Aorta (tissue), 5 donors: Measurements from ENCODE around the gene MEOX1. TPM values are rescaled to one million over a fixed set of nuclear protein-coding genes. Genes with fewer than 3 reads are reported as not detected.
A peak's percentile ranks its signal among the peaks of the same experiment; 100 is the strongest.

ENCODE experiments used
- ATAC-seq: fragments of 200-7000 bp; cut with Tn5 transposase; one replicate; pipeline ENCODE4 v1.9.1; 2022; ENCODE audit warnings: moderate library complexity; ENCODE audit not compliant: low FRiP score
- DNase-seq, 2 donors: peaks; one replicate each; pipeline ENCODE4 v3.0.0-alpha.2; 2020
- H3K27ac ChIP-seq, 2 donors: one replicate each; pipeline ENCODE4 v1.5.1; 2013; ENCODE audit warnings: low read length in 2 of 2, mild to moderate bottlenecking in 2 of 2, moderate library complexity in 2 of 2, control low read depth in 1 of 2, inconsistent platforms in 1 of 2, low read depth in 1 of 2
- H3K27me3 ChIP-seq, 2 donors: one replicate each; pipeline ENCODE4 v1.6.1; 2013; ENCODE audit warnings: control low read depth in 1 of 2, low read length in 1 of 2, mild to moderate bottlenecking in 1 of 2, moderate library complexity in 1 of 2; ENCODE audit not compliant: insufficient read depth in 2 of 2, control insufficient read depth in 1 of 2
- H3K36me3 ChIP-seq, 2 donors: one replicate each; pipeline ENCODE4 v1.6.1; 2013; ENCODE audit warnings: control low read depth in 1 of 2, low read length in 1 of 2, mild to moderate bottlenecking in 1 of 2; ENCODE audit not compliant: insufficient read depth in 2 of 2, control insufficient read depth in 1 of 2
- H3K4me1 ChIP-seq, 2 donors: one replicate each; pipeline ENCODE4 v1.6.1; 2013; ENCODE audit warnings: low read length in 2 of 2, control low read depth in 1 of 2, mild to moderate bottlenecking in 1 of 2, moderate library complexity in 1 of 2; ENCODE audit not compliant: insufficient read depth in 2 of 2, control insufficient read depth in 1 of 2
- H3K4me3 ChIP-seq, 2 donors: one replicate each; pipeline ENCODE4 v1.5.1; 2013; ENCODE audit warnings: low read length in 2 of 2, control low read depth in 1 of 2, mild to moderate bottlenecking in 1 of 2
- H3K9me3 ChIP-seq: one replicate; pipeline ENCODE4 v1.6.1; 2013; ENCODE audit warnings: mild to moderate bottlenecking, low read length; ENCODE audit not compliant: control insufficient read depth
- WGBS, 2 donors: extraction: QIAGEN DNeasy Blood & Tissue Kit; methylation state at CpG; one replicate each; pipeline ENCODE4 v1.1.7; 2013; 5-methylcytosine and 5-hydroxymethylcytosine counted together
- intact Hi-C, 2 donors: fragments of 100-400 bp; cut with DNase I; formaldehyde crosslinking; loops; one replicate each; pipeline versions ENCODE4 v1.14.2 to v1.15.0; 2022
- polyA plus RNA-seq, 2 donors: library from polyadenylated mRNA; stranded (reverse); fragments of 200-250 nt; gene quantifications; one replicate each; pipeline ENCODE4 v1.2.3, GENCODE V29; 2013
- total RNA-seq, 2 donors: library from RNA; stranded (reverse); fragmentation: NEBNext Ultra II Directional; extraction: Animal tissue kit (Norgen Biotek cat#: 25700); gene quantifications; one replicate each; pipeline ENCODE4 v1.2.1, GENCODE V29; 2021
- donor health status: healthy with polysubstance abuse.
- donor health status: Bipolar disorder and iron deficiency.
- donor health status: DM: no; HTN: no; CAD: no.
- donor health status: DM: no; HTN: no; CAD: no.
- donor health status: DM: yes; HTN: yes; CAD: no.

Gene MEOX1
- total and polyA plus RNA-seq, 4 donors: 0.41 to 32.9 (median 3.7) TPM

DNA sequence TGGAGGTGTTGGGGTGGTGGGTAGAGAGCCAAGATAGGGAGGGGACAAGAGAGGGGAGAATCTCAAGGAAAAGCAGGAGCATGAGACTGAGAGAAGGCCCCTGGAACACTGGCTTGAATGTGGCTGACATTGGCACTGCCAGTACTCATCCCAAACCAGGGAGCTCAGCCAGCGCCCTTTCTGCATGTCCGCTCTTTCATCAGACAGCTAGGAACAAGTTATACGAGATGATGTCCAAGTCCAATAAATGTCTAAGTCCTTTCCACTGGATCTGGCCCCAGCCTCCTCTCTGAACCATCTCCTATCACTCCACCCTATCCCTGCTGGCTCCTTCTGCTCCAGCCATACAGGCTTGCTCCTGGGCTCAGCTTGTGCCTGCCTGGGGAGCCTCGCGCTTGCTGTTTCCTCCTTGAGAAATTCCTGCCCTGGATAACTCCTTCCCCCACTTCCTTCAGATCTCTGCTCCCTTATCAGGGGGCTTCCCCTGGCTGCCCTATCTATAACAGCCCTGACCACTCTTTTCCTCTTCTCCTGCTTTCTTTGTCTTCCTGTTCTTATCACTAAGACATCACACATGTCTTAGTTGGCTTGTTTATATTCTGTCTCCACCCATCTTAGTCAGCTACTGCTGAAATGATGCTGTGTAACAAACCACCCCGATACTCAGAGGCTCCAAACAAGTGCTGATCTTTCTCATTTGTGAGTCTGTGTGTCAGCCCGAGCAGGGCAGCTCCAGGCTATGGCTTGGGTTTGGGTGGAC, 37.1 kb upstream of the MEOX1 start:
- H3K9me3 ChIP-seq: no peaks in the 10 kb centered on the region
- no peaks in the 10 kb centered on the region for H3K27me3 ChIP-seq
- no peaks in the 10 kb centered on the region for H3K36me3 ChIP-seq
- ATAC-seq (no peak), DNase-seq (no peak)
- H3K4me3 ChIP-seq: no peak overlapping the region
- H3K4me1 ChIP-seq: peaks cover 0 to 2% of the 10 kb centered on the region in 2 donors
- intact Hi-C loops: loop anchor here in 1 of 2 donors (10.0 kb wide), 1 partner anchor 146 kb away; the partner anchor contains the start of gene CD300LG
- WGBS, 2 donors: 11 to 13% methylated on average over 7 of the region's 7 CpGs
- peak overlapping the region in 1 of 2 donors; percentile 41 for H3K27ac ChIP-seq

DNA sequence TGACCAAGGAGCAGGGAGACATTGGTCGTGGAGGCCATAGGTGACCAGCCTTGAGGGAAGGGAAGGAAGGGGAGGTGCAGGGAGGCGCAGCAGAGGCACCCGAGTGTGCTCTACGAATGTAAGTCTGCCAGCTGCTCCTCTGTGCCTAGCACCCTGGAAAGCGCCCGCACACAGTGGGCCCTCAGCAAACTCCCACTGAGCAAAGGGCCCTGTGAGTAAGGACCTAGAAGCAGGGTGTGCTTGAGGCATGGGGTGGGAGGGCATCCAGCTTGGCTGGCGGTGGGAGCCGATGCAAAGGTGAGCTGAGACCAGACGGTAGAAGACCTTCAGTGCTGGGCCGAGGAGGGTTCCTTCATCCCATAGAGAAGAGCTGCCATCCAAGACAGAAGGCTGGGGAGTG, 36.2 kb upstream of the MEOX1 start:
- WGBS, 2 donors: 69 to 76% methylated on average over 10 of the region's 10 CpGs
- DNase-seq (no peak), ATAC-seq (no peak)
- Histone ChIP-seq H3K27ac (no peak overlapping the region), H3K4me3 (no peak overlapping the region), H3K27me3 (no peaks in the 10 kb centered on the region), H3K36me3 (no peaks in the 10 kb centered on the region), H3K9me3 (no peaks in the 10 kb centered on the region), H3K4me1 (peaks cover 0 to 2% of the 10 kb centered on the region in 2 donors)
- intact Hi-C loops: loop anchor here in 1 of 2 donors (10.0 kb wide), 1 partner anchor 147 kb away; the partner anchor contains the start of gene CD300LG

DNA sequence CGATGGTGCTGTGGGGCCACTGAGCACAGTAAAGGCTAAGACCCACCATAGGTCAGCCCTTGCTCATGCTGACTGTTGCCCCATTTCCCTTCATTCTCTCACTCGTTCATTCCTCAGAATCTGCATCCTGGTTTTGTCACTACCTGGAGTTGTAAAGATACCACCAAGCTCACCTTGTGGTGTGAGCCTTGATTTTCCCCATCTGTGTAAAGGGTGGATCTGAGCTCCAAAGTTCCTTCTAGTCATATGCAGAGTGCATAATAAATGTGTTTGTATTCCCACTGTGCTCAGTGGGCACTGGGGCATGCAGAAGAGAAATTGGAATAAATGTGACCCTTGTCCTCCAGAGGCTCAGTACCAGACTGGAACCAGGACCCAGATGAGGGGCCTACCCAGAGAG, 35.2 kb upstream of the MEOX1 start:
- no peaks in the 10 kb centered on the region for H3K9me3 ChIP-seq
- peak overlapping the region; percentile 19 to 23 for H3K27ac ChIP-seq
- peaks cover 0 to 2% of the 10 kb centered on the region in 2 donors for H3K4me1 ChIP-seq
- 5 to 9% methylated on average over 2 of the region's 2 CpGs for WGBS, 2 donors
- no peak overlapping the region for H3K4me3 ChIP-seq
- no peaks in the 10 kb centered on the region for H3K27me3 ChIP-seq
- no peak for ATAC-seq
- intact Hi-C loops: loop anchor here in 1 of 2 donors (10.0 kb wide), 1 partner anchor 148 kb away; the partner anchor contains the start of gene CD300LG
- no peak for DNase-seq
- no peaks in the 10 kb centered on the region for H3K36me3 ChIP-seq

DNA sequence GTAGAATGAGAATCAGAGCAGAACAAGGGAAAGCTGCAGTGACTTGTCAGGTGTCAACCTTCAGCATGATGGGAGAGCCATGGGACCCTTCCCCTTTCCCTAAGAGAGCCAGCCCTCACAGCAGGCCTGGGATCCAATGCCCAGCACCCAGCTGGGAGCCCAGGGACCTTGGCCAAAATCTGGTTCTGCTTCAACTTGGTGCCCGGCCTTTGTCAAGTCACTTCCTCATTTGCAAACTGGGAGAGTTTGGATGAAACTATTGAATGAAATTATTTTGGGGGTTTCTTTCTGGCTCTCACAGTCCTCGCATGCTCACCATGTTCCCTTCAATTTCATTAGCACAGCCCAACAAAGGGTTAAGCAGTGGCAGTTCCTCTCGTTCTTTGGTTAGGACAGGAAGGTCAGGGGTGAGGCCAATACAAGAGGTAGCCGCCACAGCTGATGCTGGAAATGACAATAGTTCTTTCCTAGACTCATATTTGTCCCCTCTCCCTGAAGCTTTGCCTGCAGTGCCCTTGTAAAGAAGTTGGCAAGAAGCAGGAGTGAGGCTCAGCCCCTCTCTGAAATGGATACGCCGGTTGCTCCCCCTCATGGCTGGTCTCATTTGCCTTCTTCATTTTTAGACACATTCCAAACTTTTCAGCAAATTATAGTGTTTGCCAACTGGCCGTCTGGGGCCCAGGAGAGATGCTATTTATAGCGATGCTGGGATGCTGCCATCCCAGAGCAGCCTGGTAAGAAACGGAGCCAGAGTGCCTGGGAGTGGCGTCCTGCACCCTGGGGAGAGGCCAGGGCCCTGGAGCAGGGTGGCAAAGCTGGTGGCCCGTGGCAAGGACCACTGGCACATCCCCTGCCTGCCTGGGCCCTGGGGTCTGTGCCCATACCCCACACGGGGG, 34.5 kb upstream of the MEOX1 start:
- no peaks in the 10 kb centered on the region for H3K36me3 ChIP-seq
- peak; percentile 76 to 86 for DNase-seq
- H3K4me1 ChIP-seq: peaks cover 0 to 2% of the 10 kb centered on the region in 2 donors
- H3K27ac ChIP-seq: peak overlapping the region; percentile 77 to 83
- H3K27me3 ChIP-seq: no peaks in the 10 kb centered on the region
- 4 to 6% methylated on average over 12 of the region's 12 CpGs for WGBS, 2 donors
- ATAC-seq: peak; percentile 76
- intact Hi-C loops: loop anchor here in 1 of 2 donors (10.0 kb wide), 1 partner anchor 149 kb away; the partner anchor contains the start of gene CD300LG
- no peak overlapping the region for H3K4me3 ChIP-seq
- H3K9me3 ChIP-seq: no peaks in the 10 kb centered on the region

DNA sequence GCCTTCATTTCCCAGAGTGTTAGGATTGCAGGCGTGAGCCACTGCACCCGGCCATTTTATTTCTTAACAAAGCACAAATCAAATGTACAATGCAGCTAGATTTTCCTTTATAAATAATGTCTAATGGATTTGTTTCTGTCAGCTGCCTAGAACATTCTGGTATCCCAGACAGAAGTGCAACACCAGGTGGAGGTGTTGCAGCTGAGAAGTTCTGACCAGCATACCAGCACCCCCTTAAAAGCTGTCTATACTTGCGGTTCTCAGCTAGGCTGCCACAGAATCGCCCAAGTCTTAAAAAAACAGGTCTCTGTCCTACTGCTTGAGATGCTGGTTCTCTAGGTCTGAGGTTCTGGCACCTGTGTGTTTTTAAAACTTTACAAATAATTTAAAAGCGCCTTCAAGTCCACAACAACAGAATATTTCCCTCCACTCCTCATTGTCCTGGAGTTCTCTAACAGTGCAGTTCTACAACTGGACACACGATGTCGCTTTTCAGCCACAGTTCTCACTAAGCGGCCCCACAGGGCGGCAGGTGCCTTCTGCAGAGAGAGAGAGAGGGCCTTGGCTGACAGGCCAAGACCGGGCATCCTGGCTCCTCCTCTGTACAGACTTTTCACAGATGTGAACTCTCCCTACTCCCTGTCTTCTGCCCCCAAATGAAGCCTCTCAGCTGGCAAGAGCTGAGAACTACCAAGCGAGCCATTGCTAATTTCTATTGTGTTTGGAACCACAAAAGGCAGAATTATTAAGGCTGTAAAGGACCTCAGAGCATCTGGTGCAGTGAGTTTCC, 32.6 kb upstream of the MEOX1 start:
- intact Hi-C loops: loop anchor here (1.0 to 10.0 kb wide), 2 partner anchors 66 to 151 kb away; partner anchors contain the start of gene CD300LG (in 1 of the 2)
- H3K27me3 ChIP-seq: no peaks in the 10 kb centered on the region
- WGBS, 2 donors: 20% methylated on average over 11 of the region's 11 CpGs
- ATAC-seq: peak; percentile 84
- H3K9me3 ChIP-seq: no peaks in the 10 kb centered on the region
- no peak overlapping the region for H3K4me3 ChIP-seq
- H3K27ac ChIP-seq: peak overlapping the region in 1 of 2 donors; percentile 14
- no peaks in the 10 kb centered on the region for H3K36me3 ChIP-seq
- peak; percentile 80 to 86 for DNase-seq
- peaks cover 0 to 2% of the 10 kb centered on the region in 2 donors for H3K4me1 ChIP-seq

DNA sequence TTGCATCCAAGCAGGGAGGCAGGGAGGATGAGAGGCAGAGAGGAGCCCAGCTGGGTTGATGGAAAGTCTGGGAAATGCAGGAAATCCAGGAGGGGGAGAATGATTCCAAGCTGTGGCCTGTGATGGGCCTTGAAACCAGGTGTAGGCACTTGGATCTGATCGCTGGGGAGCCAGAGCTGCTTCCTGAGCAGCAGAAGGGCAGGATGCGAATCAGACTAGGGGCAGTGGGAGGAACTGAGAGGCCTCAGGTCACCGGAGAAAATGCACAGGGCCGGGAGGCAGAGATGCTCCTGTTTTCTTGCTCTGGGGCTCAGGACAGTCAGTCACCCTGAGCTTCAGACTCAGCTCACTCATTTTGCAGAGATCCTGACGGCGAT, 29.6 kb upstream of the MEOX1 start:
- H3K27me3 ChIP-seq: no peaks in the 10 kb centered on the region
- H3K4me1 ChIP-seq: no peaks in the 10 kb centered on the region
- H3K36me3 ChIP-seq: no peaks in the 10 kb centered on the region
- intact Hi-C loops: loop anchor here in 1 of 2 donors (10.0 kb wide), 1 partner anchor 153 kb away; the partner anchor contains the start of gene CD300LG
- no peak for ATAC-seq
- no peak for DNase-seq
- H3K4me3 ChIP-seq: no peak overlapping the region
- H3K27ac ChIP-seq: no peak overlapping the region
- H3K9me3 ChIP-seq: no peaks in the 10 kb centered on the region
- 89 to 92% methylated on average over 6 of the region's 6 CpGs for WGBS, 2 donors

DNA sequence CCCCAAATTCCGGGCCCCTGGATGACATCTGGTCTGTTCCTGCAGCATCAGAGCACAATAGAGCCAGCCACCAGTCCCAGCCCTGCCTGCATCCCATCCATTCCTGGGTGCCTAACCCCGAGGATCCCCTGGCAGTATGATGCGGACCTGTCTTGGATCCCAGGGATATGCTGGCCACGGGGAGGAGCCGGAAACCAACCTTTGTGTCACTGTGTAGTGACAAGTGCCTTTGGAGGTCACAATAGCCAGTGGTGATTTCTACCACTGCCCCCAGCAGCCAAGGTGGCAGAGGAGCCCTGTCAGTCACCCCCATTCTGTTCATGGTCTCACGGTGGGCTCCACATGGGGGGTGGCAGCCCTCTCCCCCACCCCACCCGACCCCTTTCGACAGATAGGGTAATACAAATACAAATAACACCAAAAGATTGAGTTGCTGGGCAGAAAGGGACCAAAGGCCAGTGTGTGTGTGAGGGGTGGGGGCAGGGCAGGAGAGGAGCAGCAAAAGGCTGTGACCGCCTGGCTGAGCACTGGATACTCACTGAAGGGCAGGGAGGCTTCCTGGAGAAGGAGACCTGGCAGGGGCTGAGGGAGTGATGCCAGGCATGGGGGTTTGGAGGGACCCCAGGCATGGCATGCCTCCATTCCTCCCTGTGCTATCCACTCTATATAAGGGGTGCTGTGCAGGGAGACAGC, 29.0 kb upstream of the MEOX1 start:
- Histone ChIP-seq H3K27me3 (no peaks in the 10 kb centered on the region), H3K4me3 (no peak overlapping the region), H3K27ac (no peak overlapping the region), H3K4me1 (no peaks in the 10 kb centered on the region), H3K9me3 (no peaks in the 10 kb centered on the region), H3K36me3 (no peaks in the 10 kb centered on the region)
- WGBS, 2 donors: 86 to 92% methylated on average over 9 of the region's 9 CpGs
- ATAC-seq (no peak), DNase-seq (no peak)
- intact Hi-C loops: loop anchor here in 1 of 2 donors (10.0 kb wide), 1 partner anchor 154 kb away; the partner anchor contains the start of gene CD300LG
